NT2/D1 (cell line): ENCODE results near the gene CAMTA1.

Experiments used
- SUZ12 ChIP-seq: IDR thresholded peaks from 2 replicates; pipeline ENCODE4 v1.6.1; 2011; ENCODE audit not compliant: insufficient read length, insufficient read depth; ENCODE audit errors: extremely low read depth
- YY1 ChIP-seq: IDR thresholded peaks from 2 replicates; pipeline ENCODE4 v1.6.1; 2011; ENCODE audit not compliant: insufficient read length, insufficient read depth

DNA sequence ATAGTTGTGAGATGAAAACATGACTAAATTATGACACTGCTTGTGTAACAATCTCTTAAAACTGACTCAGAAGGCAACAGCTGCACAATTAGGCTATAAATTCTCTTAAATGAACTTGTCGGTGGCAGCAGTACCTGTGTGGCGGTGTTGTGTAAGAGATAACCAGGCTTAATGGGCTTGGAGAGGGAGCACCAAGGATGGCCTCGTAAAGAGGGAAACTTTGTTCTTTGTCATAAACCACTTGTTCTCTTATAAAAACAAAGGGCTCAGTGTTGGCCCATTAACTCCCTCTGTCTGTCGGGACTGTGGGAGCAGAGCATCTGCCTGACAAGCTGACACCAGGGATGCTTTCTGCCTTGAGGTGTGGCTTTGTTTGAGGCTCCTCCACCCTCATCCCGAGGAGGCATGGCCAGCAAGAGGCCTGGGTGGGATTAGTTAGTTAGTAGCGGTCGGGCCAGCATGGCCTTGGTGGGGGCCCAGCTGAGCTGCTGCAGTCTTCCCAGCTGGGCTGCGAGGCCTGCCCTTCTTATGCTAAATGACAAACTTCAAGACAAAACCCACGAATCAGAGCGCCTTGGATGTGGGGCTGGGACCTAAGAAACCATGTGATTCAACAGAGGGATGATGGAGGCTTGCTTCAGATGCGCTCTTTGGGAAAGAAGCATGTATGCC lies 171.4 kb downstream of the CAMTA1 start:
- TF ChIP-seq YY1 (no peak), SUZ12 (no peak)
